Osteoblast (primary cell): Measurements from ENCODE around the gene A3GALT2. TPM values are rescaled to one million over a fixed set of nuclear protein-coding genes. Genes with fewer than 3 reads are reported as not detected.

Experiments
- DNase-seq: peaks from one replicate; pipeline ENCODE4 v3.0.0; 2011; ENCODE audit warnings: low spot score, mixed read lengths; ENCODE audit not compliant: insufficient read length; ENCODE audit errors: missing footprints
- H2AFZ ChIP-seq: 2 replicates; pipeline ENCODE4 v1.6.0; 2011; ENCODE audit warnings: mild to moderate bottlenecking, low read length
- H3K27ac ChIP-seq: 2 replicates; pipeline ENCODE4 v1.5.1; 2011; ENCODE audit warnings: mild to moderate bottlenecking, low read depth, low read length, moderate library complexity
- H3K27me3 ChIP-seq: 2 replicates; pipeline ENCODE4 v1.6.0; 2012; ENCODE audit warnings: mild to moderate bottlenecking, control low read depth, inconsistent platforms, low read length, moderate library complexity; ENCODE audit not compliant: insufficient read depth
- H3K36me3 ChIP-seq: 2 replicates; pipeline ENCODE4 v1.5.1; 2011; ENCODE audit warnings: mild to moderate bottlenecking, low read length, control low read depth, moderate library complexity; ENCODE audit not compliant: insufficient read depth
- H3K4me1 ChIP-seq: 2 replicates; pipeline ENCODE4 v1.5.1; 2011; ENCODE audit warnings: mild to moderate bottlenecking, low read length, control low read depth, moderate library complexity; ENCODE audit not compliant: insufficient read depth
- H3K4me2 ChIP-seq: 2 replicates; pipeline ENCODE4 v1.6.0; 2011; ENCODE audit warnings: mild to moderate bottlenecking, low read length; ENCODE audit not compliant: insufficient read depth
- H3K4me3 ChIP-seq: fragments of 200-600 bp; sonication (generic); 3 replicates; pipeline ENCODE4 v1.5.1; 2012; ENCODE audit warnings: mild to moderate bottlenecking, low read length, inconsistent platforms; ENCODE audit not compliant: insufficient read depth
- H3K79me2 ChIP-seq: 2 replicates; pipeline ENCODE4 v1.6.0; 2012; ENCODE audit warnings: mild to moderate bottlenecking, low read length, control low read depth, inconsistent platforms; ENCODE audit not compliant: insufficient read depth
- H3K9me3 ChIP-seq: 2 replicates; pipeline ENCODE4 v1.5.1; 2011; ENCODE audit warnings: low read depth, low read length, control low read depth
- H4K20me1 ChIP-seq: 2 replicates; pipeline ENCODE4 v1.6.0; 2012; ENCODE audit warnings: mild to moderate bottlenecking, low read length, control low read depth; ENCODE audit not compliant: insufficient read depth
- CTCF ChIP-seq: IDR thresholded peaks from 2 replicates; pipeline ENCODE4 v1.5.1; 2011; ENCODE audit warnings: mild to moderate bottlenecking, low read depth, low read length, moderate library complexity; ENCODE audit errors: extremely low read depth
- total RNA-seq: library from RNA; depleted of rRNA; stranded (reverse); fragments of >200 nt; gene quantifications from 2 replicates; pipeline ENCODE4 v1.2.3, GENCODE V29; 2012

Gene A3GALT2
- total RNA-seq, 1 donor, result not detected

GRCh38 chr1:33268927-33269610 is 51.8 kb downstream of the A3GALT2 start:
- Histone ChIP-seq H3K9me3 (no peaks in the 10 kb centered on the region), H3K27me3 (no peaks in the 10 kb centered on the region), H3K27ac (no peak overlapping the region), H3K4me1 (no peaks in the 10 kb centered on the region), H3K79me2 (peaks cover 59% of the 10 kb centered on the region), H3K36me3 (peaks cover 6% of the 10 kb centered on the region), H3K4me3 (no peak overlapping the region), H4K20me1 (peaks cover 71% of the 10 kb centered on the region), H2AFZ (no peak overlapping the region), H3K4me2 (no peak overlapping the region)
- DNase-seq, result peak; percentile 59
- TF ChIP-seq CTCF, result no peak

- Histone ChIP-seq H3K9me3 (no peaks in the 10 kb centered on the region), H3K4me1 (no peaks in the 10 kb centered on the region), H3K36me3 (peaks cover 6% of the 10 kb centered on the region), H4K20me1 (peaks cover 71% of the 10 kb centered on the region), H3K4me3 (no peak overlapping the region), H2AFZ (no peak overlapping the region), H3K27me3 (no peaks in the 10 kb centered on the region), H3K79me2 (peaks cover 61% of the 10 kb centered on the region), H3K4me2 (no peak overlapping the region), H3K27ac (no peak overlapping the region)
- peak; percentile 43 for DNase-seq
- TF ChIP-seq CTCF, result no peak
These were observed 52.4 kb downstream of the A3GALT2 start for GRCh38 chr1:33268457-33268856.

GRCh38 chr1:33267468-33268205 is 53.3 kb downstream of the A3GALT2 start:
- H3K9me3 ChIP-seq, result no peaks in the 10 kb centered on the region
- H3K36me3 ChIP-seq, result peaks cover 11% of the 10 kb centered on the region
- H3K27me3 ChIP-seq, result no peaks in the 10 kb centered on the region
- H3K4me2 ChIP-seq, result no peak overlapping the region
- peak; percentile 48 for DNase-seq
- TF ChIP-seq CTCF, result no peak
- H3K4me3 ChIP-seq, result no peak overlapping the region
- H4K20me1 ChIP-seq, result peaks cover 71% of the 10 kb centered on the region
- H3K4me1 ChIP-seq, result no peaks in the 10 kb centered on the region
- H2AFZ ChIP-seq, result no peak overlapping the region
- no peak overlapping the region for H3K27ac ChIP-seq
- peaks cover 62% of the 10 kb centered on the region for H3K79me2 ChIP-seq

DNA sequence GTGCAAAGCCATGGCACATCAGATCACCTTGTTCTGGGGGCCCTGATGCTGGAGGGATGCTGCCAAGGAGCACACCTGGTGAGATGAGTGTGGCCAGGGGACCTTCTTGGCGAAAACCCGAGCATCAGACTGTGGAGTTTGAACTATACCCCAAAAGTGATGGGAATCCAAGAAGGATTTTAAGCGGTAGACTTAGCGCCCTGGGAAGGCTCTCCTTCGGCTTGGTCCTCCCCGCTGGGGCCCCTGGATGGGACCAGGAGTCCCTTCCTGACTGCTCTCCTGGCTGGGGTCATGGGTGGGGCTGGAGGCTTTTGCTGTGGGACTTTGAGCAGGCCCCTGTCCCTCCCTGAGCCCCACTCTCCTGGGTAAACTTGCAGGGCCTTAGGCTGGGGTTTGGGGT is 54.1 kb downstream of the A3GALT2 start:
- Histone ChIP-seq H3K27ac (no peak overlapping the region), H3K27me3 (no peaks in the 10 kb centered on the region), H2AFZ (no peak overlapping the region), H4K20me1 (peaks cover 71% of the 10 kb centered on the region), H3K79me2 (peaks cover 64% of the 10 kb centered on the region), H3K4me1 (no peaks in the 10 kb centered on the region), H3K36me3 (peaks cover 11% of the 10 kb centered on the region), H3K4me2 (no peak overlapping the region), H3K4me3 (no peak overlapping the region), H3K9me3 (no peaks in the 10 kb centered on the region)
- no peak for TF ChIP-seq CTCF
- peak; percentile 42 for DNase-seq
